GM12878 (cell line): ENCODE results near the gene CDH1. TPM values are rescaled to one million over a fixed set of nuclear protein-coding genes. Genes with fewer than 3 reads are reported as not detected.

Experiments
- ATAC-seq: fragments of 200-7000 bp; cut with Tn5 transposase; 3 replicates; pipeline ENCODE4 v1.9.1; 2020; ENCODE audit warnings: mild to moderate bottlenecking, moderate library complexity
- Bru-seq: library from RNA; stranded (reverse); fragments of 400-500 nt; gene quantifications from one replicate; lab custom pipeline; 2021; lab: Mats Ljungman, UMichigan
- BruChase-seq, 2 experiments: library from RNA; stranded (reverse); fragments of 400-500 nt; gene quantifications; one replicate each; lab custom pipeline; 2021; lab: Mats Ljungman, UMichigan
- BruUV-seq: library from RNA; stranded (reverse); fragments of 400-500 nt; replicated peaks from 2 replicates; lab custom pipeline; 2021; lab: Mats Ljungman, UMichigan
- CTCF ChIA-PET: fragments of 300-600 bp; sonication (Branson Sonifier 250); formaldehyde crosslinking; extraction: SDS; loops from one replicate; lab custom pipeline; 2021; ENCODE audit warnings: inconsistent platforms; lab: Yijun Ruan, JAX
- POLR2A ChIA-PET: fragments of 350-600 bp; formaldehyde crosslinking; extraction: SDS; loops from one replicate; lab custom pipeline; 2021; ENCODE audit warnings: inconsistent platforms; lab: Charles Lee
- RAD21 ChIA-PET: fragments of 300-600 bp; sonication (Branson Sonifier 250); formaldehyde crosslinking; loops from one replicate; lab custom pipeline; 2023; ENCODE audit warnings: antibody characterized with exemption; ENCODE audit not compliant: unreplicated experiment; lab: Charles Lee
- SMC1A ChIA-PET: fragments of 300-600 bp; sonication (Branson Sonifier 250); formaldehyde crosslinking; loops from one replicate; lab custom pipeline; 2023; ENCODE audit not compliant: unreplicated experiment, uncharacterized antibody; lab: Charles Lee
- DNase-seq: peaks from one replicate; pipeline ENCODE4 v3.0.0-alpha.2; 2011; ENCODE audit warnings: low read depth, low spot score
- FAIRE-seq: peaks from 3 replicates; lab custom pipeline; 2011; peaks lifted over from hg19 to GRCh38; lab: Jason Lieb, UNC
- H2AFZ ChIP-seq: 2 replicates; pipeline ENCODE4 v1.6.0; 2011; ENCODE audit warnings: low read depth, low read length, control low read depth; ENCODE audit not compliant: control insufficient read depth
- H3K27ac ChIP-seq: 2 replicates; pipeline ENCODE4 v1.5.1; 2011; ENCODE audit warnings: control low read depth; ENCODE audit not compliant: control insufficient read depth, insufficient read depth
- H3K27me3 ChIP-seq, 2 experiments: replicated peaks in 1 of 2; 2 replicates each; pipeline versions ENCODE4 v1.6.0 to v1.6.1; 2011; ENCODE audit warnings: low read length in 1 of 2; ENCODE audit not compliant: control insufficient read depth in 2 of 2, insufficient read depth in 2 of 2
- H3K36me3 ChIP-seq, 2 experiments: 2 replicates each; pipeline ENCODE4 v1.5.1; 2011; ENCODE audit warnings: low read length in 1 of 2; ENCODE audit not compliant: control insufficient read depth in 2 of 2, insufficient read depth in 2 of 2
- H3K4me1 ChIP-seq: 2 replicates; pipeline ENCODE4 v1.6.1; 2011; ENCODE audit warnings: mild to moderate bottlenecking, low read length, moderate library complexity, mixed read lengths; ENCODE audit not compliant: control insufficient read depth, insufficient read depth
- H3K4me2 ChIP-seq: 2 replicates; pipeline ENCODE4 v1.6.0; 2011; ENCODE audit warnings: control low read depth; ENCODE audit not compliant: control insufficient read depth, insufficient read depth
- H3K4me3 ChIP-seq: fragments of 200-600 bp; sonication (generic); 2 replicates; pipeline ENCODE4 v1.5.1; 2016
- H3K79me2 ChIP-seq: 2 replicates; pipeline ENCODE4 v1.6.0; 2011; ENCODE audit warnings: low read length; ENCODE audit not compliant: control insufficient read depth, insufficient read depth
- H3K9ac ChIP-seq: 2 replicates; pipeline ENCODE4 v1.8.0; 2011; ENCODE audit warnings: low read length, control low read depth, mixed read lengths; ENCODE audit not compliant: control insufficient read depth, insufficient read depth
- H3K9me3 ChIP-seq: replicated peaks from 3 replicates; pipeline ENCODE4 v1.5.1; 2011; ENCODE audit warnings: mild to moderate bottlenecking, low read length; ENCODE audit not compliant: control insufficient read depth, insufficient read depth
- H4K20me1 ChIP-seq: 2 replicates; pipeline ENCODE4 v1.6.0; 2011; ENCODE audit not compliant: control insufficient read depth, insufficient read depth
- EGR1 ChIP-seq, 2 experiments: IDR thresholded peaks; 1 replicate in 1 of 2; 2 replicates in 1 of 2; pipeline ENCODE4 v1.6.1; 2011 to 2012; ENCODE audit warnings: low read depth in 2 of 2, low read length in 2 of 2, borderline replicate concordance in 1 of 2, mild to moderate bottlenecking in 1 of 2, moderate library complexity in 1 of 2
- NFYB ChIP-seq: IDR thresholded peaks from 2 replicates; pipeline ENCODE4 v1.6.1; 2011; ENCODE audit warnings: low read depth, mild to moderate bottlenecking, low read length, improper control_type of control experiment, moderate library complexity; ENCODE audit not compliant: insufficient read depth
- POLR2AphosphoS2 ChIP-seq: IDR thresholded peaks from 2 replicates; pipeline ENCODE4 v1.6.1; 2011; ENCODE audit warnings: low read depth, mild to moderate bottlenecking, low read length, improper control_type of control experiment, moderate library complexity
- RUNX3 ChIP-seq: IDR thresholded peaks from 2 replicates; pipeline ENCODE4 v1.6.1; 2012; ENCODE audit warnings: low read length, inconsistent platforms
- WGBS: methylation state at CpG from one replicate; pipeline ENCODE4 v1.1.6; 2016; ENCODE audit warnings: low lambda C conversion rate; ENCODE audit not compliant: insufficient replicate concordance, insufficient coverage; ENCODE audit errors: missing lambda C conversion rate; 5-methylcytosine and 5-hydroxymethylcytosine counted together
- in situ Hi-C: fragments of 300-500 bp; cut with MboI; formaldehyde crosslinking; loops from 9 replicates; pipeline ENCODE4 v1.14.3; 2018; ENCODE audit warnings: mixed read lengths
- intact Hi-C: fragments of 100-400 bp; cut with micrococcal nuclease; formaldehyde crosslinking; loops from one replicate; pipeline ENCODE4 v1.14.2; 2022; ENCODE audit not compliant: unreplicated experiment
- long read RNA-seq, 2 experiments: library from polyadenylated mRNA; unstranded; transcript quantifications; one replicate each; pipeline ENCODE4 v2.0.0, GENCODE V29; 2019 to 2020
- polyA minus RNA-seq, 3 experiments: library from RNA; depleted of rRNA, polyadenylated mRNA; stranded (reverse); fragments of >200 nt; gene quantifications; 2 replicates each; pipeline ENCODE4 v1.2.3, GENCODE V29; 2011
- polyA plus RNA-seq, 11 experiments: library from polyadenylated mRNA; depleted of rRNA in 4 of 11; unstranded in 6 of 11; stranded (reverse) in 5 of 11; fragments of >200 nt; fragmentation: Nextera tagmentation in 4 of 11; fragmentation: Illumina TruSeq in 1 of 11; extraction: Ambion mirVana in 4 of 11; extraction: Trizol in 1 of 11; gene quantifications; 1 replicate in 1 of 11; 2 replicates in 10 of 11; pipeline versions ENCODE4 v1.2.1 to v1.2.3, GENCODE V29; 2011 to 2016; ENCODE audit warnings: inconsistent platforms in 2 of 11, missing spikeins in 2 of 11, low read depth in 1 of 11
- total RNA-seq, 4 experiments: library from RNA; depleted of rRNA in 3 of 4; stranded (reverse); fragments of >200 nt in 3 of 4; fragmentation: Illumina TruSeq in 1 of 4; extraction: Trizol in 1 of 4; gene quantifications; 2 replicates each; pipeline versions ENCODE4 v1.2.1 to v1.2.3, GENCODE V29; 2013 to 2021

The CDH1 gene
- total RNA-seq (2013; cell fraction: nucleolus; rRNA removed), result 15.2 and 16.3 TPM in 2 replicates
- 17.8 and 18.4 TPM in 2 replicates for total RNA-seq (2014; rRNA removed)
- 19.6 and 22.2 TPM in 2 replicates for total RNA-seq (2014; rRNA removed; fragmentation: Illumina TruSeq; extraction: Trizol)
- total RNA-seq (2021), result 30.6 and 42.7 TPM in 2 replicates
- polyA plus RNA-seq (2011; ENCODE audit: low read depth), result 1.6 TPM
- polyA plus RNA-seq (2011; rRNA removed), result 1.2 and 2.2 TPM in 2 replicates
- polyA plus RNA-seq (2011; cell fraction: cytosol; rRNA removed), result 1.1 and 1.9 TPM in 2 replicates
- 0.82 and 2.1 TPM in 2 replicates for polyA plus RNA-seq (2011; cell fraction: nucleus; rRNA removed)
- polyA plus RNA-seq (2012), result 3.8 and 4.0 TPM in 2 replicates
- polyA plus RNA-seq (2014; fragmentation: Illumina TruSeq; extraction: Trizol), result 25.9 and 30.8 TPM in 2 replicates
- 10 to 100 TPM in 1 of 2 experiments, 1 to 10 TPM in 1; 6.7 to 10.9 TPM for polyA plus RNA-seq (2014; fragmentation: Nextera tagmentation; extraction: Ambion mirVana)
- polyA plus RNA-seq (2014; rRNA removed), result 24.4 and 28.8 TPM in 2 replicates
- 10 to 100 TPM; 13.8 to 17.0 TPM for polyA plus RNA-seq (2016; fragmentation: Nextera tagmentation; extraction: Ambion mirVana)
- 2.9 and 10.7 TPM in 2 replicates for polyA minus RNA-seq (2011; rRNA and poly(A)+ RNA removed)
- polyA minus RNA-seq (2011; cell fraction: cytosol; rRNA and poly(A)+ RNA removed), result 3.1 and 3.3 TPM in 2 replicates
- 0.24 and 1.6 TPM in 2 replicates for polyA minus RNA-seq (2011; cell fraction: nucleus; rRNA and poly(A)+ RNA removed)
- percentile 61 among the genes with signal in this experiment for Bru-seq, nascent RNA
- percentile 57 among the genes with signal in this experiment for BruChase-seq, experiment 1, labeled RNA remaining after a 6-hour chase
- percentile 55 among the genes with signal in this experiment for BruChase-seq, experiment 2, labeled RNA remaining after a 2-hour chase
- long read RNA-seq, experiment 1, result 0 reads
- long read RNA-seq, experiment 2, partial matches to known transcripts, result 0 of 2 reads
- long read RNA-seq, experiment 2, other reads (novel, unspliced or antisense), result 2 of 2 reads

DNA sequence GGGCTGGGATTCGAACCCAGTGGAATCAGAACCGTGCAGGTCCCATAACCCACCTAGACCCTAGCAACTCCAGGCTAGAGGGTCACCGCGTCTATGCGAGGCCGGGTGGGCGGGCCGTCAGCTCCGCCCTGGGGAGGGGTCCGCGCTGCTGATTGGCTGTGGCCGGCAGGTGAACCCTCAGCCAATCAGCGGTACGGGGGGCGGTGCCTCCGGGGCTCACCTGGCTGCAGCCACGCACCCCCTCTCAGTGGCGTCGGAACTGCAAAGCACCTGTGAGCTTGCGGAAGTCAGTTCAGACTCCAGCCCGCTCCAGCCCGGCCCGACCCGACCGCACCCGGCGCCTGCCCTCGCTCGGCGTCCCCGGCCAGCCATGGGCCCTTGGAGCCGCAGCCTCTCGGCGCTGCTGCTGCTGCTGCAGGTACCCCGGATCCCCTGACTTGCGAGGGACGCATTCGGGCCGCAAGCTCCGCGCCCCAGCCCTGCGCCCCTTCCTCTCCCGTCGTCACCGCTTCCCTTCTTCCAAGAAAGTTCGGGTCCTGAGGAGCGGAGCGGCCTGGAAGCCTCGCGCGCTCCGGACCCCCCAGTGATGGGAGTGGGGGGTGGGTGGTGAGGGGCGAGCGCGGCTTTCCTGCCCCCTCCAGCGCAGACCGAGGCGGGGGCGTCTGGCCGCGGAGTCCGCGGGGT lies at the start of gene CDH1:
TSS of gene CDH1 (plus strand) at position 247 of the 684 bp plus-strand sequence. CDS start at position 371, 124 bp downstream.
- Histone ChIP-seq H3K9me3 (no peaks in the 10 kb centered on the region; the same call in 2 of the 3 replicates), H3K4me3 (no peak within 1 kb of the TSS), H3K27me3 (no peaks in the 10 kb centered on the region; a peak in 1 of 4 replicates), H3K36me3 (no peaks in the 10 kb centered on the region), H3K9ac (no peak within 1 kb of the TSS), H2AFZ (no peak within 1 kb of the TSS), H3K4me2 (peak within 1 kb of the TSS; percentile 65), H4K20me1 (no peaks in the 10 kb centered on the region), H3K79me2 (no peaks in the 10 kb centered on the region), H3K27ac (no peak within 1 kb of the TSS), H3K4me1 (peaks cover 21% of the 10 kb centered on the region)
- TF ChIP-seq RUNX3 (no peak), EGR1 (IDR thresholded peaks at IDR 0.05; ENCODE audit: borderline replicate concordance in 1 of 2, low read depth in 2 of 2, low read length in 2 of 2) (peak in 1 of 2 experiments; percentile 56; a peak in 1 of 3 replicates), NFYB (peak; percentile 55; the same call in 1 of the 2 replicates), POLR2AphosphoS2 (no peak)
- BruUV-seq, result no TSS peak
- ChIA-PET CTCF (no interaction called here), POLR2A (no interaction called here), RAD21 (interaction anchor here (1.3 kb wide), 1 partner anchor 17 kb away, joined by 3 read pairs; no protein-coding TSS in a partner anchor), SMC1A (interaction anchor here (2.4 kb wide), 1 partner anchor 17 kb away, joined by 7 read pairs; no protein-coding TSS in a partner anchor)
- intact Hi-C loops (no loop called here), in situ Hi-C loops (no loop called here)
- DNase-seq, result no peak
- no peak for FAIRE-seq
- whole genome bisulfite sequencing, result 35% methylated on average over 39 of the region's 63 CpGs
- ATAC-seq, result no peak
